IPS-NIHi7 (cell line): ENCODE results near the gene SMIM15.
"Not testable (repeated sequence)": the region's sequence is repeated elsewhere in the genome, so short reads cannot be mapped to it uniquely, and the experiment has no call there.

ENCODE experiments used
- DNase-seq: peaks from one replicate; pipeline ENCODE4 v3.0.0; 2012; ENCODE audit warnings: mixed read lengths; ENCODE audit errors: extremely low spot score

The SMIM15 gene, protein sequence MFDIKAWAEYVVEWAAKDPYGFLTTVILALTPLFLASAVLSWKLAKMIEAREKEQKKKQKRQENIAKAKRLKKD

DNA sequence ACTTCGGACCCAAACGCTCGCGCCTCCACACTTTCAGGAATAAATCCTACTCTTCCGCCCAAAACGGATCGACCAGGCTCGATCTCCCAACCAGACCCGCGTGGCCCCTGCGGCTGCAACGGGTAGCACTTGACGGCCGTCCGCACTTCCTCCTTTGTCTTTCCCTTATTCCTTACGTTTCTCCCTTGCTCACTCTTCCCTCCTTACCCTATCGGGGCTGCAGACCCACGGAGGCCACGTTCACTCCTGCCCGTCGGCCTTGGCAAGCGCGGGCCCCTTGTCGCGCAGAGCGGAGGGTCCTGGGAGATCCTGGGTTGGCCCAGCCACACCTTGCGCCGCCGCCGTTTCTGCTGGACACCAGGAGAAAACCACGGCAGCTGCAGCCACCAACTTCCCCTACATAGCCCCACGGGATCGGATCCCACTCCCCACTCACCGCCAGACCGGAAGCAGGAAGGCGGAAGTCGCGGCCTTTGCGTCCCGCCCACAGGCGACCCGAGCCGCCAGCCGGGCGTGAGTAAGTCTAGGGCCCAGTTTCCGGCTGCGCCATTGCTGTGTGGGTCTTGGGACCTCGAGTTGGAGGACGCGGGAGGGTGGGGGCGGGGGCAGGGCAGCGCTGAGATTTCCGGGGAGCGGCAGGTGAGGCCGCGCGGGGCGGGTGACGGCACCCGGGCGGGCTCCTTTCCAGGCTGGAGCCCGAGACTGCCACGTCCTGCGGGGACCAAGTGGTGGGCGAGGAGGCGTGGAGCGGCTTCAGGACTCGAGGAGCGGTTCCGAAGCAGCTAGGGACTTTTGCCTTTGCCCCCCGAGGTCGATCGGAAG is at the start of gene SMIM15:
SMIM15 (minus strand) TSS at position 459 of the 822 bp plus-strand sequence. CDS start 2,297 bp downstream, outside the sequence.
- peak; percentile 93 for DNase-seq

DNA sequence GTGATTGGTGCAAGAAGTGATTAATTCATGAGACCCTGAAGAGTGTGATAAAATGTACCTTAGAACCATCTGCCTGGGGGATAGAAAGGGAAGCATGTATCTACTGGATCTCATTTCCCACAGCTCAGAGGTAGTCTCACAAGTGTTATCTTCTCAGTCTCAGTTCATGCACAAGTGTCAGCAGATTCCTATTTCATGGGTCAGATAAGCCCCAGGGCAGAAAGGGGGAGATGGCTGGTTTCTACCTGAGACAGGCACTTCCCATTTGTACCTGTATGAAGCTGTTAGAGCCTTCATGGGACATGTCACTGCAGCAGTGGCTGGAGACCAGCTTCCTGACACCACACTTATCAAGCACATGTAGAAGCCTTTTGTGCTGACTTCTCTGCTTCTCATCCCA is 45.6 kb upstream of the SMIM15 start:
- DNase-seq: no peak

DNA sequence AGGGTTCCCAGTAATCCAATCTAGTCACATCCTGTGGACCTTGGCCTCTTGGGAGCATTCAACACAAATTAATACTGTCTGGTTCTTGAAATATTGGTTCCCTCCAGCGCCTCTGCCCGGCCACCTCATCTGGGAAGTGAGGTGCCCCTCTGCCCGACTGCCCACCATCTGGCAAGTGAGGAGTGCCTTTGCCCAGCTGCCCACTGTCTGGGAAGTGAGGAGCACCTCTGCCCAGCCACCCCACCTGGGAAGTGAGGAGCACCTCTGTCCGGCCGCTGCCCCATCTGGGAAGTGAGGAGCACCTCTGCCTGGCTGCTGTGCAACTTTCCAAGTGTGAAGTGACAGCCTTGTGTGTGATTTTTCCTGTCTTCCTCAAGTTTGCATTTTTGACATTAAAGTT is 42.7 kb upstream of the SMIM15 start:
- DNase-seq: no peak

DNA sequence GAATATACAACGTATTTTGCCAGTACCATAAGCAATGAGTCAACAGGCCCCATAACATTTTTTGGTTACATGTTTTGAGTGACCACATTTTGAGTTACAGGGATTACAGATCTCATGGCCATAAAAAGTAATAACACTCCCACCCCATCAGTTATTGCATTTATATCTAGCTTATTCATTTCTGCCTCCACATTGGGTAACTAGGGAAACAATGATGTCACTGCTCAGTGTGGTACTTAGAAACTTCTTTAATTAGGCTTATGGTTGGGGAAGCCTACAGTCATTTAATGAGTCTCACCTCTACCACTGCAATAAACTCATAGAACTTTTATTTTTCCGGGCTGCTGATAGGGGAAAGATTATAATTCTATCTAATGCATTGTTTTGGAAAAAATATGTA is 39.9 kb upstream of the SMIM15 start:
- no peak for DNase-seq

DNA sequence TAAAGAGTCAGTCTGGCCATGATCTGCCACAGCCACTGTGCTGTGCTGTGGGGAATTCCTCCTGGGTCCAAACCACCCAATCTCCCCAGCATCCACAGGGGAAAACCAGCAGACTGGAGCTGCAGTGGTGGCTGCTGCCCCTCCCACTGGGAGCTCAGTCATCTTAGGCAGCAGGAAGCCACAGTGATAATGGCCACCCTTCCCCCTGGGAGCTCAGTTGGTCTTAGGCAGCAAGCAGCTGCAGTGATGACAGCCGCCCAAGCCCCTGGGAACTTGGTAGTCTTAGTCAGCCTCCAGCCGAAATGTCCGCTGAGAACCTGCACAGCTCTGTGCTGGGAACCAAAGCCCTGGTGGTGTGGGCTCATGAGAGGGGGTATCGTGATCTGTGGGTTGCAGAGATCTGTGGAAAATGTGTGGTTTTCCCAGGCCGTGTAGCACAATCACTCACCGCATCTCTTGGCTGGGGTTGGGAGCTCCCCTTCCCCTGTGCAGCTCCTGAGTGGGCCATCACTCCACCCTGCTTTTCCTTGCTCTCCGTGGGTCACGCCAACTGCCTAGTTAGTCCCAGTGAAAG is 38.4 kb upstream of the SMIM15 start:
- peak; percentile 22 for DNase-seq

DNA sequence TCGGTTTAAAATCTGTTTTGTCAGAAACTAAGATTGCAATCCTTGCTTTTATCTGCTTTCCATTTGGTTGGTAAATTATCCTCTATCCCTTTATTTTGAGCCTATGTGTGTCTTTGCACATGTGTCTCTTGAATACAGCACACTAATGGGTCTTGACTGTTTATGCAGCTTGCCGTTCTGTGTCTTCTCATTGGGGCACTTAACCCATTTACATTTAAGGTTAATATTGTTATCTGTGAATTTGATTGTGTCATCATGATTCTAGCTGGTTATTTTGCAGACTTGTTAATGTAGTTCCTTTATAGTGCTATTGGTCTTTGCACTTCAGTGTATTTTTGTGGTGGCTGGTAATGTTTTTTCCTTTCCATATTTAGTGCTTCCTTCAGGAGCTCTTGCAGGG is 36.3 kb upstream of the SMIM15 start:
- no peak for DNase-seq

DNA sequence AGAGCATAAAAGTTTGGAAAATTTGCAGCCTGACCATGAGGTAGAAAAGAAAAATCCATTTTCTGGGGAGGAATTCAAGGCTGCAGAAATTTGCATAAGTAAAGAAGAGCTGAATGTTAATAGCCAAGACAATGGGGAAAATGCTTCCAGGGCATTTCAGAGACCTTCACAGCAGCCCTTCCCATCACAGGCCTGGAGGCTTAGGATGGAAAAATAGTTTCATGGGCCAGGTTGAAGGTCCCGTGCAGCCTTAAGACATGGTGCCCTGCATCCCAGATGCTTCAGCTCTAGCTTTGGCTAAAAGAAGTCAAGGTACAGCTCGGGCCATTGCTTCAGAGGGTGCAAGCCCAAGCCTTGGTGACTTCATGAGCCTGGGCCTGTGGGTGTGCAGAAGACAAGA is 25.6 kb upstream of the SMIM15 start:
- DNase-seq: not testable (repeated sequence)

DNA sequence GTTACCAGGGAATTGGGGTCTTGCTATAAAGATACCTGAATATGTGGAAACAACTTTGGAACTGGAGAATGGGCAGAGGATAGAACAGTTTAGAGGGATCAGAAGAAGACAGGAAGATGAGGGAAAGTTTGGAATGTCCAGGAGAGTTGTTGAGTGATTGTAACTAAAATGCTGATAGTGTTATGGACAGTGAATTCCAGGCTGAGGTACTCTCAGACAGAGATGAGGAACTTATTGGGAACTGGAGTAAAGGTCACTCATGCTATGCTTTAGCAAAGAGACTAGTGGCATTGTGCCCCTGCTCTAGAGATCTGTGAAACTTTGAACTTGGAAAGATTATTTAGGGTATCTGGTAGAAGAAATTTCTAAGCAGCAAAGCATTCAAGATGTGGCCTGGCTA is 25.1 kb upstream of the SMIM15 start:
- DNase-seq: not testable (repeated sequence)

DNA sequence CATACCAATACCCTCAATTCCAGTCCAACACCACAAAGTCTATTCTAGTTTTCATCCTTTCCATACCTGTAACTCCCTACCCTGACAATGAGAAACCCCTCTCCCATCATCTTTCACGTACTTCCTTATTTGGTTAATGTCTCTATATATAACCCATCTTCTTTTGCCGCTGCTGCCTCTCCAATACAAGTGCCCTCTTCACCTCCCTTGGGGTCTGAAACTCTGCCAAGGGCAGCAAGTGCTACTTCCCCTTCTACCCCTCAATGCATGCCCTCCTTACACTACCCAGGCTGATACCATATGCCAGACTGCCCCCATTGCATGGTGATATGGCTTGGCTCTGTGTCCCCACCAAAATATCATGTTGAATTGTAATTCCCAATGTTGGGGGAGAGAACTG is 24.4 kb upstream of the SMIM15 start:
- DNase-seq: no peak

DNA sequence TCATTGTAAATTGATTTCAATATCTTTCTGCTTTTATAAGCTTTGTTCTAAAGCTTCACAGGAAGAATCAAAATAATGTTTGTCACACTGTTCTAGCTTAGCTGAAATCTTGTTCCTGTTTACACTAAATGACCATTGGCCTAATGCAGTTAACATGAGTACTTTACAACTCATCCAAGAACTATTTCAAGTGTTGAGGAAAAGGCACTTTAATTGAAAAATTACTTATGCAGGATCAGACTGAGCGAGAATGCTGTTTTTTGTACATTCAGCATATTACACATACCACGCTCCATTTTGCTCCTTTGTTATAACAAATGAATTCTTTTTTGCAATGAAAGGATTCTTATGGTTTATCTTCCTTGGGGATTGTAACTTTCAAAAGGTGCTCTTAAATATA is 22.4 kb upstream of the SMIM15 start:
- DNase-seq: no peak

DNA sequence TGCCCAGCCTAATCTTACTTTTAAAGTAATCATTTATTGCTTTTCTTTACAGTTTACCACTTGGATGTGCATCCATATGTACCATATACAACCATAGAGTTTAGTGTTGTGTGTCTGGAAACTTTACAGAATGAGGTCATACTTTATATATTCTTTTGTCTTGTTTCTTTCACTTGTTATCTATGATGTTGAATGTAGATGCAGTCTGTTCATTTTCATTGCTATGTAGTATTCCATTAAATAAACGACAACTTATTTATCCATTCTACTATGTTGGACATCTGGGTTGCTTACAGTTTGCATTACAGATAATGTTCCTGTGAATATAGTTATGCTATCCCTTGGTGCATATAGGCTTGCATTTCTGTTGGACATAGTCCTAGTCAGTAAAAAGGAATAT is 21.3 kb upstream of the SMIM15 start:
- DNase-seq: no peak

DNA sequence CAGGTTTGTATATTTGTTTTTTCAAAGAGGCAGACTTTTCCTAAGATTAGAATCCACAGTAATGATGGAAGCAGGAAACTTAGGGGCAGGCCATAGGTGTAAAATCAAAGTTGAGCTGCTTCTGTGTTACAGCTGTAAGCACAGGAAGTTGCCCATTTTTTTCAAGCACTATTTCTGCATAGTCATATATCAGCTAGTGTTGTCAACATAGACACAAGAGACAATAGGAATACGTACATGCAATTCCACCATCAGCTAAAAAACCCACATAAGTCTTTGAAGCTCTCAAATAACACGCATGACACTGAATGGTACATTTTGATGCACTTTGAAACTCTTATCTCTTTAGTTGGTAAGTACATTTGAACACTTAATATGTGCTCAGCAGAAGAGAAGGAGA is 20.2 kb upstream of the SMIM15 start:
- no peak for DNase-seq

DNA sequence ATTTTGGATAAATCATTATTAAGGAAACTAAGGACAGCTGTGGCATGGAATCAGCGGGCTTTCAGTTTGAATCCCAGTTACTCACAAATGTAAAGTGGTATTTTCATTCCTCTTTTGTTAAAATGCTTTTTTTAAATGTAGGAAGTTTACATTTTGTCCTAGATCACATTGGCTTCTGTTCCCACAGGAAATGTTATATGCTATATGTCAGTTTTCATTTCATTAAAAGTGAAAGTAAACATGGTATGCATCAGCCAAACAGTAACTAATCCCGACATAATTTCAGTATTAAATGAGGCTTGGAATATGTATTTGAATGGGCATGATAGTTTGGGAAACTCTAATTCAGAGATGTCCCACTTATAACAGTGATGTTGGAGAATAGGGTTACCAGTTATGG is 18.6 kb upstream of the SMIM15 start:
- DNase-seq: no peak

DNA sequence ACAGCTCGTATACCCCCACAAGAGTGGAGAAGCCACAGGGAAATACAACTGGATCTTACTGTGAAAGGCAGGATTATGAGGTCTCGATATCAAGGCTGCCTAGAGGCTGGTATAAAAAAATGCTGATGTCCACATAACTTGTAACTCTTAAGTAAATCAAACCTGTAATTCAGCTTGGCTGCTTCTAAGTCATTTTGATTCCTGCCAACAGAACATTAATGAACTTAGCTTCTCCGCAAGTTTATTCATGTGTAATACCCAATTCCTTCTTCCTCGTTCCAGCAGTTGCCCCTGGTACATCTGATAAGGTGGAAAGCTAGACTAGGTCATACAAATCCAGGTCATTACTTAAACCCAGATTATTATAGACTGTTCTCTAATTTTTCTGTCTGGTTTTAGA is 16.4 kb upstream of the SMIM15 start:
- no peak for DNase-seq

DNA sequence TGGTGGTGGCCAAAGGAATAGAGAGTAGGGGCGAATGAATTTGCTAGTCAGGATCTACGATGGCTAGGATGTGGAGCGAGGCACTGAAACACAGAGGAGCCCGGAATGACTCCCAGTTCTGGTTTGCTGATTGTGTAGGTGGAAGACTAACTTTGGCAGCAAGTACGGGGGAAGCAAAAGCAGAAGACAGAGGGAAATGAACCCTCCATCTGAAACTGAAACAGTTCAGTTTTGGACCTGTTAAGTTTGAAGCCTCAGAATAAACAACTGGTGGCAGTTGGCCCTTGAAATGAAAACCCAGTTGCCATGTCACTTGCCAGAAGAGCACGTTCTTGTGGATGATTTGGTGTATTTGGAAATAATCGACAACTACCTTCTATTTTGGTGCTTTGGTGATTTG is 15.4 kb upstream of the SMIM15 start:
- no peak for DNase-seq

DNA sequence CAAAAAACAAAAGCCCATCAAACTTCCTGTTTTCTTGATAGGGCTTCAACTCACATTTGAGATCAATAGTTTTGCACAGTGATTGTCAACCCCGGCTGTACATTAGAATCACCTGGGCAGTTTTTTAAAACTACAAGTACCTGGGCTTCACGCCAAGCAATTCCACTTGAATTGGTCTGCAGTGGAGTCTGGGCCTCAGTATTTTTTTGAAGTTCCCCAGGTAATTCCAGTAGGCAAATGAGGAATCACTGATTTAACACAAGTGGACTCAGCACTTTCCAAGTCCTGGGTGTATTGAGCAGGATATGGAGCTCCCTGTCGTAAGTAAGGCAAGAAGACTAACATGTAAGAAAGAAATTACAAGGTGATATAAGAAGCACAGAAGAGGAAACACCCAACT is 14.8 kb upstream of the SMIM15 start:
- no peak for DNase-seq

DNA sequence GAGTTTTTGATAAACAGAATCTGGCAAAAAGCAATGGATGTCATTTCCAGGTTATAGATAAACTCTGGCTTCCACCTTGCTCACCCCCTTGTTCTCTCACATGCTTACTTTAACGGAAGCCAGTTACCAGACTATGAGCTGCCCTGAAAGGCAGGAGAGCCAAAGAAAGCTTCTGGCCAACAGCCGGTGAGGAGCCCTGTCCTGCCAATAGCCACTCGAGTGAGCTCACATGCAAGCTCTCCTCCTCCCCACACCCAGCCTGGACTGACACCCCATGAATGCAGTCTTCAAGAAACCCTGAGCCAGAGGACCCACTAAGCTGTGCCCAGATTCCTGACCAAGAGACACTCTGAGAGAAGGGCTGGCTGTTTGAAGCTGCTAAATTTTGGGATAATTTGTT is 14.4 kb upstream of the SMIM15 start:
- no peak for DNase-seq

DNA sequence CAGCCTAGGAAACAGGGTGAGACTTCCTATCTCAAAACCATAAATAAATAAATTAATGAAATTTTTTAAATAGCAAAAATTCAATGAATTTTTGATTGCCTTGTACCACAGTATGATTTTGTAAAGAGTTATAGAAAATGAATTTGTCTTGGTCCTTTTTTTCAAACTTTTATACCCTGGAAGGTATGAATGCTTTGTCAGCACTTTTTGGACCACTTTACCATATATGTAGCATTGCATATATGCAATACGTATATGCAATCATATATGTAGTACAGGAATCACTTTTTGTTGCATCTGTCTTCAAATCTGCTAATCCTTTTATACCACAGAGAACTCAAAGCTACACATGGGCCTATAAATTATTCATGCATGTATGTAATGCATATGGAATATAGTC is 9.2 kb upstream of the SMIM15 start:
- DNase-seq: no peak

DNA sequence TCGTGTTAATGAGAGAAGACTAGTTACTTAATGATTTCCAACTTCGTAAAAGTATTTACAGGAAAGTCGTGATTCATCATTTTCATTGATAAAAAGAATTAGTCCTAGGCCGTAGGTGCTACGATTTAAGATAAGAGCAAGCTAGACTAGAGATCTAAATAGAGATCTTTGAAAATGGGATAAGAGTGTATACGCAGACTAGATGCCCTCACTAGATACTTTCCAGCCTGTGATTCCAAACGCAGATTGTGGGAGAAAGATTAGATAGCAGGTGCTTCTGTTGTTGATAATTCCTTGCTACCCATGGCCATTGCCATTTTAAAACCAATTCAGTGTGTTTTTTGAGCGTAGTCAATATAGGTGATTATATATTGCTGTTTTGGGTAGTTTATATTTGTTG is 6.7 kb upstream of the SMIM15 start:
- no peak for DNase-seq

DNA sequence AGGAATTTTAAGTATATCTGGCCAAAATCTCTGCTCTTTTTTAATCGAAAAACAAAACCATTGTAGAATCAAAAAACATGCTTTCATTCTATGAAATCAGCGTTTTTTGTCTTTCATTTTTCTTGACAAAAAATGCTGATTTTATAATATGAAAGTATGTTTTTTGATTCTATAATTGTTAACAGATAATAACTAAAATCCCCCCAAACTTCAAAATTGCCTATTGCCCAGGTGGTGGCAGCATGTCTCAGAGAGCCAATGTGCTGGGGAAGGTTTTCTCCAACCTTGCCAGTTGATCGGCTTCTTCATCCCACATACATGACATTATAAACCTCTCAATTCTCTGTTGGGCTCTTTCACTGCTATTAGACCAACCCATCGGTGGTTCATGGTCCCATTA is 5.1 kb upstream of the SMIM15 start:
- peak; percentile 33 for DNase-seq

DNA sequence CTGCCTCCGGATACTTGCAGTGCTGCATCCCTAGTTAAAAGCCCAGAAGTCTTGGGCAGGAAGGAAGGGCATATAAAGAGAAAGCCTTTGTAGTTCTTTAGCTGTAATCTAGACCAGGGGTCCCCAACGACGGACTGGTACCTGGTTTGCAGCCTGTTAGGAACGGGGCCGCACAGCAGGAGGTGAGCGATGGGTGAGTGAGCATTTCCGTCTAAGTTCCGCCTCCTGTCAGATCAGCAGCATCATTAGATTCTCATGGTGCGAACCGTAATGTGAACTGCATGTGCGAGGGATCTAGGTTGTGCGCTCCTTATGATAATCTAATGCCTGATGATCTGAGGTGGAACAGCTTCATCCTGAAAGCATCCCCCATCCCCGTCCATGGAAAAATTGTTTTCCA is 1.6 kb upstream of the SMIM15 start:
- no peak for DNase-seq

DNA sequence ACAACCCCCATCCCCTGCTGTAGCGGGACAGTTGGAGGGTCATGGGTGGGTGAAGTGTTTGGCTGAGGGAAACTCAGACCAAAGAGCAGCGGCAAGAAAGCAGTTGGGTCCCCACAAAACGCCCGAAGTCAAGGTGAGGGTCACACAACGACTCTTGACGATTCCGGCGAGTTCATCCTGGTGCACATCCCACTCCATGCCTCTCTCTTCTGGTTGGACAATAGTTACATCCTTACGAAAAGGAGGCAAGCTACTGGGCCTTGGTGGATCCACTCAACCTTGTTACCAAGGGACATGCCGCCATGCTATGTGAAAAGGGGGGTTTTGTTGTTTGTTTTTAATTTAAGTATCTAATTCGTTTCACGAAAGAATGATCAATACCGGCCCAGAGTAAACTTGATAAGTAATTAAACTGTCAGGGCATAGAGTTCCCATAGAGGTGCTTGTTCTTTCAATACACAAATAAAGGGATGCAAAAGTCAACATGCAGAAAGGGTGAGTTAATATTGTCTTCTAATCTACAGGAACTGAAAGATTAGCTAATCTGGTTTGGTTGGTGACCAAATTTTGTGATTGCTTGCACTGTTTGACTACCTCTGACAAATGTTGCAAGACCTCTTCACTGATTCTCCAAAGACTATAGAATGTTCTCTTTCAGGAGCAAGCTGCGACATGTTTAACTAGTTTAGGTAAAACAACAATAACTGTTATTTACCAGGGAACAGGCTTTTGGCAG is 732 bp upstream of the SMIM15 start:
- DNase-seq: peak; percentile 26

DNA sequence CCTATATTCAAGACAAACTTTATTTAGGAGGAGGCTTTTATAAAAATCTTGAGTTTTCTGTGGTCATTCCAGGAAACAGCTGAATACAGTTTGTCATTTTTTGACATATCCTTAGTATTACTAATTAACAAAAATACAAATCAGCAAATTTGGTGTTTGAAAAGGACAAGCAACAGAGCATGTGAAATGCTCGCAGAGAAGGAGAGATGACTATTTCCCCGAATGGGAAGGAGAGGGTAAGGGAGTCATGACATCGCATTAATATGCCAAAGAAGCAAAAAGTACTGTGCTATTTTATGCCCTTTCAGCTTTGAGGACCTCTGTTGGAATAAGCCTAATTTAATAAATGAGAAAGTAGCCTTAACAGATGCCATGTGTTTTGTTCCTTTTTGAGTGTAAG is 1.8 kb downstream of the SMIM15 start:
- no peak for DNase-seq
